ENCODE measurements around the gene VASN. TPM values are rescaled to one million over a fixed set of nuclear protein-coding genes. Genes with fewer than 3 reads are reported as not detected.

VASN gene
- total RNA-seq, 1 donor = 0.31 TPM

DNA sequence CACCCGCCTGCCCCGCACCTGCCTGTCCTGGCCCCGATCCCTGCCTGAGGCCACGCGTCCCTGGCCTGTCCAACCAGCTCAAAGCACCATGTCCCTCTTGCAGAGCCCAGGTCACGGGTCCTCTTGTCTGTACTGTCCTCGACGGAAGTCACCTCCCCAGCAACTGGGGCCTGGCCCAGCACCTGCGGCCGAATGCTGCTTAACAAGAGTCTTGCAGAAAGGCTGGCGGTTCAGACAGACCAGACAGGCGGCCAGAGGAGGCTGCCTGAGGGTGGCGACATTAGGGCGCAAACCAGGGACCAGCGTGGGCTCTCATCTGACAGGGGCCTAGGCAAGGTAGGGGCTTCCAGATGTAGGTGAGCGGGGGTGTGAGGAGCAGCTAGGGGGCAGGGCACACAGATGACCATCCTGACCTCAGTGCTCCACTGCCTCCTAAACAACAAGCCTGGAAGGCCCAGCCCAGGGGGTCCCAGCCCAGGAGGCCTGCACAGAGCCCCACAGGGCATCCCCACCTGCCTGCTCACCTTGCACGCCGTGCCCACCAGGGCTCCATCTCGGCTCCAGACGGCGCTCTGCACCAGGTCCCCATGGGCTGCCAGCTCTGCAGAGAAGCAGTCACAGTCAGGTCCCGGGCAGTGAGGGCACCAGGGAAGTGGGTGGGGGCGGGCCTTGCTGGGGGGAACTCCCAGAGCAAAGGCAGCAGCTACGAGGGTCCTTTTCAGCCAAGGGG lies 33.5 kb downstream of the VASN start:
- Histone ChIP-seq H3K4me1 (ENCODE audit: insufficient read depth, low read length) (peaks cover 2% of the 10 kb centered on the region), H3K9me3 (ENCODE audit: low read depth, low read length) (no peaks in the 10 kb centered on the region), H3K4me3 (ENCODE audit: low read length) (no peak overlapping the region), H3K27me3 (ENCODE audit: insufficient read depth, low read length) (no peaks in the 10 kb centered on the region)

DNA sequence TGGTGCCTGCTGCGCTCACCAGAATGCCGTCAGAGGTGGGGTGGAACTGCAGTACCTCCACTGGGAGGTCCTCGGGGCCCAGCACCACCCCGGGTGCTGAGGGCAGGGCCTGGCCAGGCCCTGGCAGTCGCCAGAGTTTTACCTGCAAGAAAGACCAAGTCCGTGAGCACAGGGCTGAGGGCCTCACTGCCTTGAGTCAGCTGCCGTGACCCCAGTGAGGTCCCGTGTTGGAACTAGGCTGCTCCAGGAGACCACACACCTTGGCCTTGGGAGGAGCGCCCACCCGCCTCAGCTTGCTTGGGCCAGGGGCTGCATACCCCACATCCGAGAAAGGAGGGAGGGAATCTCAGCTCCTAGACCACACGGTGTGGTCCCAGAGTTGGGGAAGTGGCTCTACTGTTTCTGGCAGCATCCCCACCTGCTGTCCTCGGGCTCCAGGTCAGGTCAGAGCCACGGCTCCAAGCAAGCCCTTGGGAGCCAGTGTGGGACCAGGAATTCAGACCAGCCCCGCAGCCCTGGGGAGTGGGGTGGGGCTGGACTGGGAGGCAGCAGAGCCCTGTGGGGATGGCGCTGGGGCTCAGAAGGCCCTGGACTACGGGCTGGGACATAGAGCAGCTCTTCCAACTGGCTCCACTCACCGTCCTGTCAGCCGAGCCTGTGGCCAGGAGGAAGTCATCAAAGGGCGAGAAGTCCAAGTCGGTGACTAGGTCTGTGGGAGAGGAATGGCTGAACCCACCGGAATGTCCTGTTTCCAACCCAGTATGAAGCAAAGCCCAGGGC lies 36.1 kb downstream of the VASN start:
- no peaks in the 10 kb centered on the region for H3K27me3 ChIP-seq (ENCODE audit: insufficient read depth, low read length)
- H3K4me3 ChIP-seq (ENCODE audit: low read length) = no peak overlapping the region
- peaks cover 3% of the 10 kb centered on the region for H3K4me1 ChIP-seq (ENCODE audit: insufficient read depth, low read length)
- H3K9me3 ChIP-seq (ENCODE audit: low read depth, low read length) = no peaks in the 10 kb centered on the region

DNA sequence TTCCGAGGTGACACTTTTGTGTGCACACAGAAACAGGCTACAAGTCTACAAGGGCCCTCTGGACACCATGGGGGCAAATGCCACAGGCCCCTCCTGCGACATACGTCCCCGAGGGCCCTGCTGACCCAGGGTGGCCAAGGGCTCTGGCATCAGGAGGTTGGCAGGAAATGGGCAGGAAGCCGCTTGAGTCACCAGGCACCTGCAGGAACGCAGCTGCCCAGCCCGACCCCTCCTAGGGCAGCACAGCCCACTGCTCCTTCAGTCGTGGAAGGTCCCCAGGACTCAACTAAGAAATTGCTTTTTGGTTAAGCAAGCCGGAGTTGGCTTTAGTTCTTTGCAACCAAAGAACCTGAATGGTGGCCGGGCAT lies 36.7 kb downstream of the VASN start:
- H3K9me3 ChIP-seq (ENCODE audit: low read depth, low read length) = no peaks in the 10 kb centered on the region
- peaks cover 9% of the 10 kb centered on the region for H3K4me1 ChIP-seq (ENCODE audit: insufficient read depth, low read length)
- H3K4me3 ChIP-seq (ENCODE audit: low read length) = no peak overlapping the region
- no peaks in the 10 kb centered on the region for H3K27me3 ChIP-seq (ENCODE audit: insufficient read depth, low read length)

DNA sequence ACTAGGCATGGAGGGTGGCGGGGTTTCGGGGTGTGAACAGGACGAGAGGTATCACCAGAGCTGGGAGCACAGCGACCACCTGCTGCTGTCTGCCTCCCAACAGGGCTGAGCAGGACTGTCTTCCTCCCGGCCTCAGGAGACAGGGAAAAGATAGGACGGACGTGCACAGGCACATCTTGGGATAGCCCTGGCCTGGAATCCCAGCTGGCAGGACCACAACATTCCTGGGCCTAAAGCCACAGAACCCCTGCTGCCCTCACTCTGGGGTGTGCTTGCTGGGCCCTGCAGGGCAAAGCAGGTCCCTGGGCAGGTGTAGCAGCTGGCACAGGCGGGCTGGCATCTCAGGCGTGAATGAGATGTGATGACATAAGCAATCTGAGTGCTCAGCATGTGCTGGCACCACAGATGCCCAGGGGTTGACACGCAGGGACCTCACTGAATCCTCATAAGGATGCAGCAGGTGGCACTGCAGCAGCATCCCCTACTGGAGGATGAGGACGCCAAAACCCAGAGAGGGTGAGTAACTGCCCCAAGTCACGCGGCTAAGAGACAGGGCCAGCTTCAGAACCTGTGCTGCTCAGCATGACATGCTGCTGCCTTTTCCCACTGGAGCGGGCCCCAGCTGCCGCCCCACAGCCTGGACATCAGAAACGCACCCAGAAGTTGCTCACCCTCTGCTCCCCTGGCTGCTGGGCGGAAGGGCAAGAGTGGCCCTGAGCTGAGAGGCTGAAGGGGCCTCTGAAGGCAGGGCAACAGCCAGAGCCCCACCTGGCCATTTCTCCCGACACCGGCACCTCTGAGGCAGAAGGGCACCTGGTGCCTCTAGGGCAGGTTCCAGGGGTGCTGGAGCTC lies 37.7 kb downstream of the VASN start:
- Histone ChIP-seq H3K9me3 (ENCODE audit: low read depth, low read length) (no peaks in the 10 kb centered on the region), H3K4me1 (ENCODE audit: insufficient read depth, low read length) (peaks cover 19% of the 10 kb centered on the region), H3K4me3 (ENCODE audit: low read length) (no peak overlapping the region), H3K27me3 (ENCODE audit: insufficient read depth, low read length) (no peaks in the 10 kb centered on the region)

DNA sequence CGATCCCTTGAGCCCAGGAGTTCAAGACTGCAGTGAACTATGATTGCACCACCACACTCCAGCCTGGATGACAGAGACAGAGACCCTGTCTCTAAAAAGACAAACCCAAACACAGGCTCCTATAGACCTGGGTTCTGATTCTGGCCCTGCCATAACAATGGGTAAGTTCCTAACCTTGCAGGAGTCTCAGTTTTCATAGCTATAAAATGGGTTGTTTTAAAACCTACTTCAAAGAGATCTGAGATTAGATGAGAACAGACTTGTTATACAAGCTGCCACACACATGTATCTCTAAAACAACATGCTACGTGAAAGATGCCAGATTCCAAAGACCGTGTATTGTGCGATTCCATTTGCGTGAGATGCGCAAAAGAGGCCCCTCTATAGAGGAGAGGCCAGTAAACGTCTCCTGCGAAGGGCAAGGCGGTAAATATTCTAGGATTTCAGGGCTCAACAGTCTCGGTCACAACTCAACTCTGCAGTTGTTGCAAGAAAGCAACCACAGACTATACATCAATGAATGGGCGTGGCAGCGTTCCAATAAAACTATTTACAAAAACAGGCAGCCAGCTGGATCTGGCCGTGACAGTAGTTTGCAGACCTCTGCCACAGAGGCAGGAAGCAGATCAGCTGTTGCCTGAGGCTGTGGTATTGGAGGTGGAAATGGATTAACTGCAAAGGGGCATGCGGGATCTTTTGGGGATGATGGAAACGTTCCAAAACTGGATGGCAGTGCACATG lies 38.9 kb downstream of the VASN start:
- Histone ChIP-seq H3K4me1 (ENCODE audit: insufficient read depth, low read length) (peaks cover 30% of the 10 kb centered on the region), H3K9me3 (ENCODE audit: low read depth, low read length) (no peaks in the 10 kb centered on the region), H3K4me3 (ENCODE audit: low read length) (no peak overlapping the region), H3K27me3 (ENCODE audit: insufficient read depth, low read length) (no peaks in the 10 kb centered on the region)

DNA sequence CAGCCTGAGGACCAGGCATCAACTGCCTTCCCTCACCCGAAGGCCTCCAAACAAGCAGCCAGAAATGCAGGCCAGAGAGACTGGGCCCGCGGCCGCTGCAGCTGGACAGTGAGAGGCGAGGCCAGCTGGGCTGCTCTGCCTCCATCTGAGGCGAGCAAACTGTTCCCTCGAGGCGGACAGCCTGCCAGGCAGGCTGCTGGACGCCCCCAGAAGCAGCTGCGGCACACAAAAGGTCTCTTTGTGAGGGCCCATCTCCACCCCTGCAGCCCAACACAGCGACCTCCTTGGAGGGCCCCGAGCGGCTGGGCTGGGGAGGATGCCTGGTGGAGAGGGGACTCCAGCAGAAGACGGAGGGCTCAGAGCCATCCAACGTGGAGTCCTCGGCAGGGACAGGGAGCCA lies 40.0 kb downstream of the VASN start:
- Histone ChIP-seq H3K27me3 (ENCODE audit: insufficient read depth, low read length) (no peaks in the 10 kb centered on the region), H3K4me1 (ENCODE audit: insufficient read depth, low read length) (peaks cover 32% of the 10 kb centered on the region), H3K9me3 (ENCODE audit: low read depth, low read length) (no peaks in the 10 kb centered on the region), H3K4me3 (ENCODE audit: low read length) (no peak overlapping the region)

DNA sequence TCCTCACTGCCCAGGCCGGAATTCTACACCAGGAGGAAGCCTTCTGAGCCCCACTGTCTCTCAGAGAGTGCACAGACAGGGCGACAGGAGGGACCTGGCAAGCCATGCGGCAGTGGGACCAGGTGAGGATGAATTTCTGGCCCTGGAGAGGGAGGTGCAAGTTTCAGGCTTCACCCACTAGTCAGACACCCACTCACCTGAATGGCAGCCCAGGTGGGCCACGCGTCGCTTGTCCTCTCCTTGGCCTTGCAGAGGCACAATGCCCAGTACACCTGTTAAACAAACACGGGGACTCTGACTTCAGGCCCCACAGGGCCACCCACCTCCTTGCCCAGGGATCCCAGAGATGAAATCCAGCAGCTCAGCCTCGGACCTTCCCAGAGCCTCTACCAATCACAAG lies 40.5 kb downstream of the VASN start:
- no peak overlapping the region for H3K4me3 ChIP-seq (ENCODE audit: low read length)
- H3K27me3 ChIP-seq (ENCODE audit: insufficient read depth, low read length) = no peaks in the 10 kb centered on the region
- H3K9me3 ChIP-seq (ENCODE audit: low read depth, low read length) = no peaks in the 10 kb centered on the region
- peaks cover 36% of the 10 kb centered on the region for H3K4me1 ChIP-seq (ENCODE audit: insufficient read depth, low read length)

DNA sequence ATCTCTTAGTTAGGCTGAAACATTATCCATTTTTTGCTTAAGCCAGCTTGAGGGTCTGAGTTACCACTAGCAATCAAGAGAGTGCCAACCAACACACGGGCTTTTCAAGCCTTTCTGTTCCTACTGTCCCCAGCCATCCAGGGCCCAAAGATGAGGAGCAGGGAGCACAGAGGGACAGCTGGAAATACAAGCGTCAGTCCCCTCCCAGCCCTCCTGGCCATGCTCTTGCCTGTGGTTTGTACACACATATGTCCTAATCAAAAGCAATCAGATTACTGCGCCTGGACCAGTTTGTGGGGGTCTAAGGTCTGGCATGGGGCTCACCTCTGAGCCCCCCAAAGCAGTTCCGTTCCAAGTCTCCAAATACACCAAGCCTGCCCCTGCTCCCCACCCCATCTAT lies 41.2 kb downstream of the VASN start:
- H3K4me3 ChIP-seq (ENCODE audit: low read length) = no peak overlapping the region
- no peaks in the 10 kb centered on the region for H3K9me3 ChIP-seq (ENCODE audit: low read depth, low read length)
- peaks cover 40% of the 10 kb centered on the region for H3K4me1 ChIP-seq (ENCODE audit: insufficient read depth, low read length)
- H3K27me3 ChIP-seq (ENCODE audit: insufficient read depth, low read length) = no peaks in the 10 kb centered on the region

DNA sequence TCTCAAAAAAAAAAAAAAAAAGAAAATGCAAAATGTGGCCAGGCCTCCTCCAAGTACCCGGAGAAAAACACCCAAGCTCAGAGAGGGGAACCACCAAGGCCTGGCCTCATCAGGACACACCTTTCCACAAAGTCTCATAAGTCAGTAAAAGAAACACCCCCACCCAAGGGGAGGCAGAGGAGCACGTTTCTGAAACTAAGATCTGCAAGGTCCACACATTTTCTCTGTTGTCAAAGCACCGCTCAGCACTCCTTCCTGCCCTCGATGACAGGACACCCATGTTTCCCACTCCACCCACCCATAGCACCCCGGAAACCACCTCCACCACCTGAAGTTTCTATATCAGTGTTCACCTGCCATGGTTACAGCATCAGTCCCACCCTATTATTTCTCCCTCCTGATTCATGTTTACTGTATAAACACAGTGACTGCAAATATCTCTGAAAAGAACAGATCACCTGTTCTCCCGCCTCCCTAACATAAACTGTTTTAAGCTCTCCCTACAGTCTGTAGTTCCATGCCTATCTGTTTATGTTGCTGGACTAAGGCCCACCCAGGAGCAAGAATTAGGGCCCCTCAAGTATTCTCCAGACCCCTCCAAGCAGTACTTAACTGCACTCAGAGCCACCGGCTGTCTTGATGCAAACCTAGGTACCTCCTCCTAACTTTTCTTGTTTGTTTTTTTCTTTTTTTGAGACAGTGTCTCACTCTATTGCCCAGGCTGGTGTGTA lies 42.7 kb downstream of the VASN start:
- Histone ChIP-seq H3K27me3 (ENCODE audit: insufficient read depth, low read length) (no peaks in the 10 kb centered on the region), H3K4me3 (ENCODE audit: low read length) (peak overlapping the region; percentile 94), H3K9me3 (ENCODE audit: low read depth, low read length) (no peaks in the 10 kb centered on the region), H3K4me1 (ENCODE audit: insufficient read depth, low read length) (peaks cover 48% of the 10 kb centered on the region)

DNA sequence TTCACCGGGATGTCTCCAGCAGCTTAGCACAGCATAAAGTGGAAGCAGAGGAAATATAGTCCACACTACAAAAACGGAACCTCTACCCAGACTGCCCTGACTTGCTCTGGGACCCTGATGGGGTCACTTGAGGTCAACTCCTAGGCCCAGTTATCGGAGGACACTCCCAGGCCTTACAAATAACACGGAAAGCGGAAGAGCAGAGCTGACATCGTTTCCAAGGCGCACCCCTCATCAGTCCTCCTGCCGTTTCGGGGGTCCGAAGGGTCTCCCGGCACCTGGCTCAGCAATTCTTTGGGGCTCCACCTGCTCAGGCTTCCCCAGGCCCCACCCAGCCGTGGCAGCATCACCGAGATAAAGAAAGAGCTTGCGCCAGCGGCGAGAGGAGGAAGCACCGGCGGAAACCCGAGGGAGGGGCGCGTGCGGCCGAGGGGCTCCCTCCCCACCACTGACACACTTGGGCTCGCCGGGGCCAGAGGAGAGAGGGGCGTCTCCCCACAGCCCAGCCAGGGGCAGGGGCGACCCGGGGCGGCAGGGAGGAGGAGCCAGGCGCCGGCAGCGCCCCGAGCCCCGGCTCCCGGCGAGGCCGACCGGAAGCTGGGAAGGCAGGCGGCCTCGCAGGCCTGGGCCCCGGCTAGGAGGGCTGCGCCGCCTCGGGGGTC lies 44.0 kb downstream of the VASN start:
- peaks cover 61% of the 10 kb centered on the region for H3K4me1 ChIP-seq (ENCODE audit: insufficient read depth, low read length)

DNA sequence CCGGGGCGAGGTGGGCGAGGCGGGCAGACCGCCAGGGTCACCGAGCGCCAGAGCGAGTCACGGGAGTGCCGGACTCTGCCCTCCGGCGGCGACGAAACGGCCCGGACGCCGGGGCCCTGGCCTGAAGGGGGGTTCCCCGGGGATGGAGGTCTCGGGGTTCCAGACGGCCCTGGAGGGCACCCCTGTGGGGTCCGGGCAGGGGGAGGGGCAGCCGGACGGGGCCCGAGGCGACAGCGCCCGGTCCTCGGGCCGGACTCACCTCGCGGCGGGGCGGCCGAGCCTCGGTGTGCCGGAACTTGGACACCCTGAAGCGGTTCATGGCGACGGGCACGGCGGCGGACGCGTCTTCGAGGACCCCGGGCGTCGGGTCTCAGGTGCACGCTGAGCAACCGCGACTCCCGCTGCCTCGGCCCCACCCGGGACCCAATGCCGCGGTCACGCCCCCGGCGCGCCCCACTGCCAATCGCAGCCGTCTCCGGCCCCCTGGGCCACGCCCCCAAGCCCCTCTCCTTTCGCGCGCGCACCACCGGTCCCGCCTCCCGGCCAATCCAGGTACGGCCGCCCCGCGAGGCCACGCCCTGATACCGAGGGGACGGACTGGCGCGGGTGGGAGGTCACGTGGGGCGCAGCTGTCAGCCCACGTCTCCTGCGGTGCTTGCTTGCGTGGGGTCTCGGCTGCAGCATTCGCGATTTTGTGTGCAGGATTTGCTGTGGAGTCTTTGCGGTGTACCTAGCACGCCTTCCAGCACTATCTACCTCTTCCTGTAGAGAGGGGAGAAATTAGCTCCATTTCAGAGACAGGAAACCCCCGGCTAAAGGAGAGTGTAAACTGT lies 44.8 kb downstream of the VASN start, which contains the start of gene CORO7:
Gene CORO7, minus strand, starts transcription at position 397 of the 833 bp plus-strand sequence. Its CDS starts 78 bp downstream, at position 319.
- peaks cover 68% of the 10 kb centered on the region for H3K4me1 ChIP-seq (ENCODE audit: insufficient read depth, low read length)
- H3K4me3 ChIP-seq (ENCODE audit: low read length) = peak within 1 kb of the TSS; percentile 94
- no peaks in the 10 kb centered on the region for H3K9me3 ChIP-seq (ENCODE audit: low read depth, low read length)
- no peaks in the 10 kb centered on the region for H3K27me3 ChIP-seq (ENCODE audit: insufficient read depth, low read length)

More for the DNA sequence above, 44.0 kb downstream of the VASN start:
- peak overlapping the region; percentile 94 for H3K4me3 ChIP-seq (ENCODE audit: low read length)
- no peaks in the 10 kb centered on the region for H3K27me3 ChIP-seq (ENCODE audit: insufficient read depth, low read length)
- H3K9me3 ChIP-seq (ENCODE audit: low read depth, low read length) = no peaks in the 10 kb centered on the region

DNA sequence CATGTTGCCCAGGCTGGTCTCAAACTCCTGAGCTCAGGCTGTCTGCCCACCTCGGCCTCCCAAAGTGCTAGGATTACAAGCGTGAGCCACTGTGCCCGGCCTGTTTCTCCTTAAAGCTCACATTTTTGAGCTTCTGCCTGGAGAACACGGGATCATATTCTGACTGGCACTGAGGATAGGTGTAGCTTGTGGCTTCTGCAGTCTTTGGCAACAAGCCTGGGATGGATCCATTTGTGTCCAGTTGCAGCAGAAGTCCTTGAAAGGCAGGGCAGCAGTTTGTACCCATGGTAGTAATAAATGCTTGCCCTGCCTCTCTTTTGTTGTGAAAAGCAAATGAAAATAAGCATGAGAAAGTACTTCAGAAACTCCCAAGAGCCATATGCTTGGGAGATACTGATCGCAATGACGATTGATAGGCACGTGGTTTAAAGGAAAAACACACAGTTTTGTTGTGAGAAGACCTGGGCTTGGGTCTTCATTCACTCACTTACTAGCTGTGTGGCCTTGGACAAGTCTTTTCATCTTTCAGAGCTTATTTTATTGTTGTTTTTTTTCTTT lies 47.8 kb downstream of the VASN start:
- no peaks in the 10 kb centered on the region for H3K27me3 ChIP-seq (ENCODE audit: insufficient read depth, low read length)
- peaks cover 56% of the 10 kb centered on the region for H3K4me1 ChIP-seq (ENCODE audit: insufficient read depth, low read length)
- H3K9me3 ChIP-seq (ENCODE audit: low read depth, low read length) = no peaks in the 10 kb centered on the region
- H3K4me3 ChIP-seq (ENCODE audit: low read length) = no peak overlapping the region

Measured in mononuclear cell (primary cell).